ENCODE data around the gene CTTNBP2NL.
"Not testable (repeated sequence)": the region's sequence is repeated elsewhere in the genome, so short reads cannot be mapped to it uniquely, and the experiment has no call there.

Gene CTTNBP2NL

DNA sequence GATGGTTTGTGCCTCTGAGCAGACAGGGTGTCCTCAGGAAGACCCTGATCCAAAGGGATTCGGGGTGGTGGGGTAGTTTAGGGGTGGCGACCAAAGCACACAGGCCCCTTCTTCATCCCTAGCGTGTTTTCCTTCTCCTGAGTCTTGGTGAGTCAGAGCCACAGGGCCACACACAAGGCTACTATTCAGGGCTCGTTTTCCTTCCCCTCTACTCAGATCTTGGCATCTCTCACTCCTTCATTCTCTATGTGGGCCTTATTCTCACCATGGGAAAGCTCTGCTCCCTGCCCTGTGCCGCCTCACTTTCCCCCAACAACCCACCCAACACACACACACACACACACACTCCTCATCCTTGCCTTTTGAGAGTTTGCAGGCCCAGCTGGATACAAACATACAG, 69.1 kb downstream of the CTTNBP2NL start:
- no peak for DNase-seq (ENCODE audit: low read depth)

DNA sequence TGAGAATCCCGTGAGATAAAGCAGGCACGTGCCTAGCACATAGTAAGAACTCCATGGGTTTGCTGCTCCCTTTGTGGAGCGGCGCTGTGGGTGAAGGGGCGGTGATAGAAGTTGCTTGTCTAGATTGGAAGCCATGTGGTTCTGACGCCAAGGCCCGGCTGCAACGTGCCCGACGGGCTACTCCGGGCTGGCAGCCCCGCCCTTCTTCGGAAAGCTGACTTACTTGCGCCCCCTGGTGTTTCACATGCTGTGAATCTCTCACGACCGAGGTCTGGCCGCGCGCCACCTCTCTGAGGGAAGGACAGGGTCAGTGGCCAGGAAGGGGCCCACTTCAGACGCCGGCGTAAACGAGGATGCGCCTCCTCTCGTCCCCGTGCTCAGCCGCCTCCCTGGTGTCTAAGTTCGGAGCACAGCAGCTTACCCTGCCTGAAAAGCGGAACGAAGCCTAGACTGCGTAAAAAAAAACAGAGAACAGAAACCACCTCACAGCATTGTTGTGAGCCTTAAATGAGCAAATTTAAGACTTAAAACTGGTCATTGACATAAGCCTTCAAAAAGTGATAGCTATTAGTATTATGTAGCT, 70.2 kb downstream of the CTTNBP2NL start:
- peak; percentile 85 for DNase-seq (ENCODE audit: low read depth)

DNA sequence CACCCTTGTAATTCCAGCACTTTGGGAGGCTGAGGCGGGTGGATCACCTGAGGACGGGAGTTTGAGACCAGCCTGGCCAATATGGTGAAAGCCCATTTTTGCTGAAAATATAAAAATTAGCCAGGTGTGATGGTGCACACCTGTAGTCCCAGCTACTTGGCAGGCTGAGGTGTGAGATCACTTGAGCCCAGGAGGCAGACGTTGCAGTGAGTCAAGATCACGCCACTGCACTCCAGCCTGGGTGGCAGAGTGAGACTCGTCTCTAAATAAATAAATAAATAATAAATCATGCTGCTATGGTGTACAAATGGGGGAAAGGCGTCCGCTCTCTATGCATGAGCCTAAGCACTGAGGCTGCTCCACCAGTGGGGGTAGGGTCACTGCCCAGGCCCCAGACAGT, 74.3 kb downstream of the CTTNBP2NL start:
- DNase-seq (ENCODE audit: low read depth): not testable (repeated sequence)

GRCh38 chr1:112470966-112471365, 75.0 kb downstream of the CTTNBP2NL start:
- no peak for DNase-seq (ENCODE audit: low read depth)

- DNase-seq (ENCODE audit: low read depth): no peak
Observed at GRCh38 chr1:112472142-112472541, 76.1 kb downstream of the CTTNBP2NL start.

GRCh38 chr1:112477550-112477949, 81.5 kb downstream of the CTTNBP2NL start:
- no peak for DNase-seq (ENCODE audit: low read depth)

- DNase-seq (ENCODE audit: low read depth): no peak
Observed at GRCh38 chr1:112478314-112478713, 82.3 kb downstream of the CTTNBP2NL start.

- not testable (repeated sequence) for DNase-seq (ENCODE audit: low read depth)
Observed at GRCh38 chr1:112486063-112486462, 90.0 kb downstream of the CTTNBP2NL start.

- DNase-seq (ENCODE audit: low read depth): not testable (repeated sequence)
Observed at GRCh38 chr1:112487686-112488085, 91.7 kb downstream of the CTTNBP2NL start.

GRCh38 chr1:112488141-112488540, 92.1 kb downstream of the CTTNBP2NL start:
- DNase-seq (ENCODE audit: low read depth): no peak

DNA sequence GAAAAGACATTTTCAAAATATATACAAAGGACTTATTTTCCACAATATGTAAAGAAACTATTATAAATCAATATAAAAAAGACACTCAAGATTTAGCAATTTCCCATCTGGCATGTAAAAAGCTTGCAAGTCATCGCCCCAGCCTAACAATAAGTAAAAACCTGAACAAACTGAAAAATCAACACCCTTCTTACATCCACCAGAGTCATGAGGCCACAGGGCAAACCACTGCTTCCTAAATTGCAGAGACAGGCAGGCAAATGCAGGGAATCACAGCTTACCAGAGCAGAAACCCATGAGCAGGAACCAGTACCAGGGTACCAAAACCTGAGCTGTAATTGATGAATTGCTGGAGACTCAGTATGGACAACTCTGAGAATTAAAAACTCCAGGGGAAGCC, 96.1 kb downstream of the CTTNBP2NL start:
- no peak for DNase-seq (ENCODE audit: low read depth)

DNA sequence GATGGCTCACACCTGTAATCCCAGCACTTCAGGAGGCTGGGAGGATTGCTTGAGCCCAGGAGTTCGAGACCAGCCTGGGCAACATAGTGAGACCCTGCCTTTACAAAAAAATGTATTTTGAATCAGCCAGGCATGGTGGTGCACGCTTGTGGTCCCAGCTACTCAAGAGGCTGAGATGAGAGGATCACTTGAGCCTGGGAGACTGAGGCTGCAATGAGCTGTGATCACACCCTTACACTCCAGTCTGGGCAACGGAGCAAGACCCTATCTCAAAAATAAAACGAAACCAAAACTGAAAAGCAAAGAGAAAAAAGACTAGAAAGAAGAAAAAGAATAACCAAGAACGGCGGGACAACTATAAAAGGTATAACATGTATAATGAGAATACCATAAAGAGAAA, 97.3 kb downstream of the CTTNBP2NL start:
- no peak for DNase-seq (ENCODE audit: low read depth)

GRCh38 chr1:112496290-112496689, 100.3 kb downstream of the CTTNBP2NL start:
- DNase-seq (ENCODE audit: low read depth): no peak

GRCh38 chr1:112501810-112502641, 106.0 kb downstream of the CTTNBP2NL start:
- DNase-seq (ENCODE audit: low read depth): no peak

DNA sequence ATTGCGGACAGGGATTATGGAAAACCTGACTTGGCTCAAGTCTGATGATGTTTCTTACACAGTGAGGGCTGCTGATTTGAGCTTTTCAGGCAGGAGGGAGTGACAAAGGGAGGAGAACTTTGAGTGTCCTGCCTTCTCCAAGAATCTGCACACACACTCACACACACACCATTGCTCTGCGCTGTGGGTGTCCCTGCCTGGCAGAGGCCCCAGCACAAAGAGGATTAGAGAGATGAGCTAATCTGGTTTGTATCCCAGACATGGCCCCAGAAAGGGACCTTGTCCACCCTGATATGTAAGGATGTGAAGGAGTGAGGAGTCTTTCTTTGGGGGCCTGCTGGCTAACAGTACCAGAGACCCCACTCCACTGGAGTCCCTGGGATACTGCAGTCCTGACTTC, 106.8 kb downstream of the CTTNBP2NL start:
- no peak for DNase-seq (ENCODE audit: low read depth)

DNA sequence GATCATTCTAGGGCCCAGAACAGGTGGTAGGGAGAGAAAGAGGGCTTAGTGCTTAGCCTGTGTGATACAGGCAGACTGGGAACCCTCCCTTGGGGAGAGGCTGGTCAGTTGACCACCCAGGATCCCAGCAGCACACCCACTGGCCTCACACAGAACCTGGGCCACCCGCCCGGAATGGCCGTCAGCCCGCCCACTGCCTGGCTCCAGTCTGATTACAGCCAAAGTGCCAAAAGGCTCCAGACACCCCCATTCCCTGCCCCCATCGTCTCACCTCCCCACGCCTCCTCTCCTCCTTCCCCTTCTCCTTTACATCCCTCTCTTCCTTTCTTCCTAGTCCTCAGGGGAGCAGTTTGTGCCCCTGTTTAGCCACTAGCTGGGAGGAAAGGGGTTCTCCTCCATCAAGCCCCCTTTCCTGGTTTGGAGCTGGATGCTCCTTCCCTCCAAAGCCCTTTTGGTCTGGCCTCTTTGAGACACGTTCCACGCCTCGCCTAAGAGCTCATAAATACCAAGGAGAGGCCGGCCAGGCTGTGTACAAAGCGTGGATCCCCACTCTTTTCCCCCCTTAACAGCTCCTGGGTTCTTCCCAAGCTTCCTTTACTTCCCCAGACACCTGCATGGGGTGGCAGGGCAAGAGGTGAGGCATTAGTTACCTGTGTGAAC, 108.1 kb downstream of the CTTNBP2NL start:
- DNase-seq (ENCODE audit: low read depth): no peak

DNA sequence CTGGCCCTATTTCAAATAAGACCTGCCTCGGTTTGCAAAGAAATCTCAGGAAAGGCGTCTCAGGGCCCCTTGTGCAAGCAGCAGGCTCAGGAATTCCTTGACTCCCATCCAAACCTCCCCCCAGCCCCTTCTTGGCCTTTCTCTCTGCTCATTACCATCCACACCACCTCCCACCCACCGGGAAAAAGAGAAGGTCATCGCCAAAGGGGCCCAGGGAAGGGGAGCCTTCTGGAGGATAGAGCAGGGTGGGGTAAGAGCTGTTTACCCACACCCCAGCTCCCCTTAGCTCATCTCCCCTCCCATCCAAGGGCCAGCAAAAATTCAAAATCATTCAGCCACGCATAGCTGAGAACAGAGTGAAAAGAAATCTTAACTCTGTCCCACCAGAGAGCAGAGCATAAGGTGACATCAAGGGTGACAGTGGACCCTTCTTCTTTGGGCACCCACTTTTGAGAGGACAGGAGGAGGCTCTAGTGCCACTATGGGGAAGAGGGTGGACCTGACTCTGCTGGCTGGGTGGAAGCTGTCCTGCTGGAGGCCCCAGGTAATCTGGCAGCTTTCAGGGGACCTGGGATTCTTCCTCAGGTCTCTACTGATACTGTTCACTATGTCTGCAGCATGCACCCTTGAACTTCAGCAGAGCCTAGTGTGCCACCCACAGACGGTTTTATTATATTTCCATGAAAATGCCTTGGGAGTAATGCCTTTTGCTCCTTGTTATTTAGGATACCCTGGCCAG, 108.8 kb downstream of the CTTNBP2NL start:
- no peak for DNase-seq (ENCODE audit: low read depth)

DNA sequence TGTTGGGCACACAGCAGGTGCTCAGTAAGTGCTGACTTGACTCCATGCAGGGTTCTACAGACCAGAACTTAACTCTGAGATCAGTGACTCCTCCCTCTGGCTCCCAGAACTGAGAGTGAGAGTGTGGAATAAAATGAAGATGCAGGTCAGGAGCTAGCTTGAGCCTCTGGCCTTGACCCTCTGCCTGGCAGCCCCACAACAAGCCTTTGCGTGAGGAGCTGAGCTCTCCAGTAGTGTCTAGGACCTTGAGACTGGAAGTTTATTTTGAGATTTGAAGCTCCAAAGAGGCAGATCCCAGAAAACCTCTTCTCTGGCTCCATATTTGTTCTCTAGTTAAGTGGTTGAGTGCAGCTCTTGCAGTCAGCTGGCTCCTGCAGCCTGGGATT, 109.4 kb downstream of the CTTNBP2NL start:
- DNase-seq (ENCODE audit: low read depth): no peak

GRCh38 chr1:112505878-112506277, 109.9 kb downstream of the CTTNBP2NL start:
- DNase-seq (ENCODE audit: low read depth): no peak

DNA sequence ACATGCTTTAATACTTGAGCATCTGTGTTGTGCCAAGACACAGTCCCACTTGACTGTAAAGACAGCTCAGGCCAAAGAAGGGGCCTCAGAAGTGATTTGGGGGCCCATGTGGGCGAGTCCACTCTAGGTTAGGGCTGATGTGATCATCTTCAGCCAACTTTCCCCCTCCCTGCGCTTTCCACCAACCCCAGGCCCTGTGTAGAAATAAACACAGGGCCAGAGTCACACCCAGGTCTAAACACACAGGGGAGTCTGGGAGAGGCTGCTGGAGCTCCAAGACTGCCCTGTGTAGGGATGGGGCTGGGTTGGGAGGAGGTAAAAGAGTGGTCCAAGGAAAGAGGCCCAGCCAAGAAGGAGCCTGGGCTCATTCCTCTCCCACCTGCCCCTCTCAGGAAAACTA, 110.3 kb downstream of the CTTNBP2NL start:
- DNase-seq (ENCODE audit: low read depth): no peak

GRCh38 chr1:112506731-112507130, 110.7 kb downstream of the CTTNBP2NL start:
- DNase-seq (ENCODE audit: low read depth): no peak

- DNase-seq (ENCODE audit: low read depth): no peak
Observed at GRCh38 chr1:112507336-112507735, 111.3 kb downstream of the CTTNBP2NL start.

GRCh38 chr1:112507921-112508277, 111.9 kb downstream of the CTTNBP2NL start:
- no peak for DNase-seq (ENCODE audit: low read depth)
